ENCODE results near the gene AP5M1.

The AP5M1 gene

GRCh38 chr14:57259672-57260071, 9.1 kb upstream of the AP5M1 start:
- H3K36me3 ChIP-seq (ENCODE audit: control insufficient read depth, insufficient read depth, low read length) = no peaks in the 10 kb centered on the region
- H3K4me2 ChIP-seq (ENCODE audit: low read length) = no peak overlapping the region
- no peak overlapping the region for H2AFZ ChIP-seq
- H3K27ac ChIP-seq = no peak overlapping the region
- H3K4me1 ChIP-seq = peaks cover 2% of the 10 kb centered on the region
- no peaks in the 10 kb centered on the region for H3K9me3 ChIP-seq (ENCODE audit: control insufficient read depth, low read length)
- H3K4me3 ChIP-seq (ENCODE audit: low read depth, low read length) = no peak overlapping the region
- peaks cover 36% of the 10 kb centered on the region for H3K79me2 ChIP-seq
- H3K9ac ChIP-seq = no peak overlapping the region
- no peak for TF ChIP-seq CTCF (IDR thresholded peaks at IDR 0.05)
- H3K27me3 ChIP-seq (ENCODE audit: control insufficient read depth, insufficient read depth, low read length) = no peaks in the 10 kb centered on the region

- Histone ChIP-seq H3K4me2 (ENCODE audit: low read length) (no peak overlapping the region), H3K4me1 (peaks cover 2% of the 10 kb centered on the region), H3K27me3 (ENCODE audit: control insufficient read depth, insufficient read depth, low read length) (no peaks in the 10 kb centered on the region), H3K79me2 (peaks cover 38% of the 10 kb centered on the region), H2AFZ (no peak overlapping the region), H3K4me3 (ENCODE audit: low read depth, low read length) (no peak overlapping the region), H3K9ac (no peak overlapping the region), H3K36me3 (ENCODE audit: control insufficient read depth, insufficient read depth, low read length) (no peaks in the 10 kb centered on the region), H3K27ac (no peak overlapping the region), H3K9me3 (ENCODE audit: control insufficient read depth, low read length) (no peaks in the 10 kb centered on the region)
- TF ChIP-seq CTCF (IDR thresholded peaks at IDR 0.05) = no peak
Measured at GRCh38 chr14:57261604-57262003, 7.2 kb upstream of the AP5M1 start.

GRCh38 chr14:57262117-57262516, 6.7 kb upstream of the AP5M1 start:
- no peaks in the 10 kb centered on the region for H3K27me3 ChIP-seq (ENCODE audit: control insufficient read depth, insufficient read depth, low read length)

GRCh38 chr14:57266065-57266464, 2.7 kb upstream of the AP5M1 start:
- no peak overlapping the region for H3K4me3 ChIP-seq (ENCODE audit: low read depth, low read length)
- H2AFZ ChIP-seq = no peak overlapping the region
- H3K4me2 ChIP-seq (ENCODE audit: low read length) = no peak overlapping the region
- no peaks in the 10 kb centered on the region for H3K36me3 ChIP-seq (ENCODE audit: control insufficient read depth, insufficient read depth, low read length)
- TF ChIP-seq CTCF (IDR thresholded peaks at IDR 0.05) = no peak
- no peaks in the 10 kb centered on the region for H3K27me3 ChIP-seq (ENCODE audit: control insufficient read depth, insufficient read depth, low read length)
- H3K9me3 ChIP-seq (ENCODE audit: control insufficient read depth, low read length) = no peaks in the 10 kb centered on the region
- no peak overlapping the region for H3K9ac ChIP-seq
- H3K4me1 ChIP-seq = peaks cover 12% of the 10 kb centered on the region
- H3K27ac ChIP-seq = no peak overlapping the region
- H3K79me2 ChIP-seq = peaks cover 42% of the 10 kb centered on the region

More at GRCh38 chr14:57262117-57262516, 6.7 kb upstream of the AP5M1 start:
- TF ChIP-seq CTCF (IDR thresholded peaks at IDR 0.05) = no peak
- H3K36me3 ChIP-seq (ENCODE audit: control insufficient read depth, insufficient read depth, low read length) = no peaks in the 10 kb centered on the region
- H3K4me1 ChIP-seq = peaks cover 2% of the 10 kb centered on the region
- no peak overlapping the region for H3K4me3 ChIP-seq (ENCODE audit: low read depth, low read length)
- H2AFZ ChIP-seq = no peak overlapping the region
- H3K9ac ChIP-seq = no peak overlapping the region
- H3K79me2 ChIP-seq = peaks cover 34% of the 10 kb centered on the region
- H3K9me3 ChIP-seq (ENCODE audit: control insufficient read depth, low read length) = no peaks in the 10 kb centered on the region
- H3K27ac ChIP-seq = no peak overlapping the region
- no peak overlapping the region for H3K4me2 ChIP-seq (ENCODE audit: low read length)

GRCh38 chr14:57273236-57273635, 4.5 kb downstream of the AP5M1 start:
- no peaks in the 10 kb centered on the region for H3K27me3 ChIP-seq (ENCODE audit: control insufficient read depth, insufficient read depth, low read length)
- no peaks in the 10 kb centered on the region for H3K36me3 ChIP-seq (ENCODE audit: control insufficient read depth, insufficient read depth, low read length)
- peaks cover 16% of the 10 kb centered on the region for H3K4me1 ChIP-seq
- no peaks in the 10 kb centered on the region for H3K9me3 ChIP-seq (ENCODE audit: control insufficient read depth, low read length)
- no peak overlapping the region for H3K27ac ChIP-seq
- no peak overlapping the region for H3K4me3 ChIP-seq (ENCODE audit: low read depth, low read length)
- H3K4me2 ChIP-seq (ENCODE audit: low read length) = no peak overlapping the region
- no peak overlapping the region for H3K9ac ChIP-seq
- H3K79me2 ChIP-seq = peaks cover 21% of the 10 kb centered on the region
- TF ChIP-seq CTCF (IDR thresholded peaks at IDR 0.05) = no peak
- H2AFZ ChIP-seq = no peak overlapping the region
